SK-N-SH (cell line): ENCODE measurements around the gene ISL2.

Source experiments
- NRF1 ChIP-seq: IDR thresholded peaks from 2 replicates; pipeline ENCODE4 v1.6.1; 2012; ENCODE audit warnings: low read depth, mild to moderate bottlenecking, low read length
- POLR2AphosphoS5 ChIP-seq: IDR thresholded peaks from 2 replicates; pipeline ENCODE4 v1.6.1; 2012; ENCODE audit warnings: low read depth, low read length
- RAD21 ChIP-seq: IDR thresholded peaks from 2 replicates; pipeline ENCODE4 v1.6.1; 2012; ENCODE audit warnings: mild to moderate bottlenecking, low read length
- TCF12 ChIP-seq: IDR thresholded peaks from 2 replicates; pipeline ENCODE4 v1.4.0; 2012
- TEAD4 ChIP-seq: IDR thresholded peaks from 2 replicates; pipeline ENCODE4 v1.4.0; 2012; ENCODE audit warnings: mild to moderate bottlenecking, borderline replicate concordance; ENCODE audit not compliant: insufficient read depth
- TF ChIP-seq, protein P1 (sequence below): fragments of 200-600 bp; sonication (generic); IDR thresholded peaks from 2 replicates; pipeline ENCODE4 v1.6.1; 2017; ENCODE audit warnings: antibody characterized with exemption, mild to moderate bottlenecking, moderate library complexity
- TF ChIP-seq, protein P2 (sequence below): IDR thresholded peaks from 2 replicates; pipeline ENCODE4 v1.4.0; 2012; ENCODE audit warnings: low read depth

DNA sequence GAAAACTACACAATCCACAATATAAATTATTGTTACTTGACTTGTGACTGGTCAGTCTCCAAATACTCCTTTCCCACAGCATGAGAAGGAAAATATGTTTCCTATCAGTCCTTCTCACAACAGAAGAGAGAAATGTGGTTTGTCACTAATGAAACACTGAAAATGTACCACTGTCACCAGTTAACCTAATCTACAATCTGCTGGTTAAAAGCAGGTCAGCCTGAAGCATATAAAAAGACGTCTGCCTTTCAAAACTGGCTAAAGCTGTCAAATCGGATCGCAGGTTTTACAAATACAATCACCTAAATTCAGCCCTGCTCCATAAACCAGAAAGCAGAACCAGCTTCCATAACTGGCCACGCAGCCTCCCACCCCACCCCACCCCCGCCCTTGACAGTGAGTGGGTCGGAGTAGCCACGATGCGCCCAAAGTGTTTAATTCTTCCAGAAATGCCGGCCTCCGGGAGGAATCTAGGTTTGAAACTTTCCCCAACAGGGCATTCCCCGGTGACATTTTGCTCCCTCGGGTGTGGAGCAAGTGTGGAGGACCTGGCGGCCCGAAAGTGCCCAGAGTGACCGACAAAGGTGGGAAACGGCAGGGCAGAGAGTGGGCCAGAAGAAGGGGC lies 26.0 kb upstream of the ISL2 start:
- TF ChIP-seq, protein P1, sequence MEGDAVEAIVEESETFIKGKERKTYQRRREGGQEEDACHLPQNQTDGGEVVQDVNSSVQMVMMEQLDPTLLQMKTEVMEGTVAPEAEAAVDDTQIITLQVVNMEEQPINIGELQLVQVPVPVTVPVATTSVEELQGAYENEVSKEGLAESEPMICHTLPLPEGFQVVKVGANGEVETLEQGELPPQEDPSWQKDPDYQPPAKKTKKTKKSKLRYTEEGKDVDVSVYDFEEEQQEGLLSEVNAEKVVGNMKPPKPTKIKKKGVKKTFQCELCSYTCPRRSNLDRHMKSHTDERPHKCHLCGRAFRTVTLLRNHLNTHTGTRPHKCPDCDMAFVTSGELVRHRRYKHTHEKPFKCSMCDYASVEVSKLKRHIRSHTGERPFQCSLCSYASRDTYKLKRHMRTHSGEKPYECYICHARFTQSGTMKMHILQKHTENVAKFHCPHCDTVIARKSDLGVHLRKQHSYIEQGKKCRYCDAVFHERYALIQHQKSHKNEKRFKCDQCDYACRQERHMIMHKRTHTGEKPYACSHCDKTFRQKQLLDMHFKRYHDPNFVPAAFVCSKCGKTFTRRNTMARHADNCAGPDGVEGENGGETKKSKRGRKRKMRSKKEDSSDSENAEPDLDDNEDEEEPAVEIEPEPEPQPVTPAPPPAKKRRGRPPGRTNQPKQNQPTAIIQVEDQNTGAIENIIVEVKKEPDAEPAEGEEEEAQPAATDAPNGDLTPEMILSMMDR = no peak
- TF ChIP-seq, protein P2, sequence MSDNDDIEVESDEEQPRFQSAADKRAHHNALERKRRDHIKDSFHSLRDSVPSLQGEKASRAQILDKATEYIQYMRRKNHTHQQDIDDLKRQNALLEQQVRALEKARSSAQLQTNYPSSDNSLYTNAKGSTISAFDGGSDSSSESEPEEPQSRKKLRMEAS = no peak
- no peak for TF ChIP-seq TCF12
- TF ChIP-seq POLR2AphosphoS5 = no peak
- no peak for TF ChIP-seq RAD21
- no peak for TF ChIP-seq TEAD4
- no peak for TF ChIP-seq NRF1
